HCT116 (cell line): ENCODE results near the gene ZDHHC18. TPM values are rescaled to one million over a fixed set of nuclear protein-coding genes. Genes with fewer than 3 reads are reported as not detected.

ENCODE experiments used
- ATAC-seq: fragments of 200-7000 bp; cut with Tn5 transposase; 2 replicates; pipeline ENCODE4 v1.9.1; 2020; ENCODE audit warnings: mild to moderate bottlenecking, moderate library complexity
- BruUV-seq: library from RNA; stranded (reverse); fragments of 400-500 nt; replicated peaks from 2 replicates; lab custom pipeline; 2021; lab: Mats Ljungman, UMichigan
- CTCF ChIA-PET: fragments of 300-600 bp; sonication (Branson Sonifier 250); formaldehyde crosslinking; loops from one replicate; lab custom pipeline; 2021; ENCODE audit warnings: antibody characterized with exemption; lab: Charles Lee
- POLR2A ChIA-PET: fragments of 300-600, 350-600 bp; sonication (Branson Sonifier 250); formaldehyde crosslinking; loops from one replicate; lab custom pipeline; 2021; ENCODE audit warnings: antibody characterized with exemption; lab: Charles Lee
- RAD21 ChIA-PET, 2 experiments: fragments of 300-600 bp; sonication (Branson Sonifier 250); formaldehyde crosslinking; loops; one replicate each; lab custom pipeline; 2023; ENCODE audit warnings: low total read pairs in 2 of 2; ENCODE audit not compliant: uncharacterized antibody in 2 of 2, unreplicated experiment in 2 of 2, low non-redundant PET in 1 of 2; lab: Charles Lee
- DNase-seq: peaks from one replicate; pipeline ENCODE4 v3.0.0-alpha.2; 2010; ENCODE audit warnings: low read depth, low spot score
- H2AFZ ChIP-seq: fragments of 200-600 bp; shearing (Covaris generic), sonication (generic); 2 replicates; pipeline ENCODE4 v1.6.1; 2017; ENCODE audit warnings: low read depth, mixed run types, mixed read lengths, antibody characterized with exemption, low read length; ENCODE audit not compliant: poor library complexity, severe bottlenecking
- H3K27ac ChIP-seq: 2 replicates; pipeline ENCODE4 v1.5.1; 2012; ENCODE audit warnings: low read depth, low read length
- H3K27me3 ChIP-seq: fragments of 200-600 bp; sonication (generic); 2 replicates; pipeline ENCODE4 v1.6.1; 2016; ENCODE audit warnings: mixed run types, low read length, mixed read lengths; ENCODE audit not compliant: insufficient read depth
- H3K36me3 ChIP-seq, 2 experiments: fragments of 200-500 bp in 1 of 2; fragments of 200-600 bp in 1 of 2; sonication (Bioruptor generic) in 1 of 2; sonication (generic) in 1 of 2; 2 replicates each; pipeline versions ENCODE4 v1.5.1 to v1.6.1; 2014 to 2016; ENCODE audit warnings: low read length in 2 of 2, inconsistent platforms in 1 of 2, mixed read lengths in 1 of 2, mixed run types in 1 of 2; ENCODE audit not compliant: insufficient read depth in 2 of 2, control insufficient read depth in 1 of 2
- H3K4me1 ChIP-seq, 2 experiments: fragments of 200-600 bp in 1 of 2; sonication (generic) in 1 of 2; 2 replicates each; pipeline versions ENCODE4 v1.5.1 to v1.6.1; 2012 to 2017; ENCODE audit warnings: low read length in 2 of 2, inconsistent platforms in 1 of 2, mild to moderate bottlenecking in 1 of 2, mixed read lengths in 1 of 2, mixed run types in 1 of 2, moderate library complexity in 1 of 2; ENCODE audit not compliant: insufficient read depth in 2 of 2, control insufficient read depth in 1 of 2
- H3K4me2 ChIP-seq: fragments of 200-600 bp; sonication (generic); 2 replicates; pipeline ENCODE4 v1.6.1; 2017; ENCODE audit warnings: mixed run types, low read length, mixed read lengths
- H3K4me3 ChIP-seq, 2 experiments: fragments of 200-600 bp in 1 of 2; sonication (generic) in 1 of 2; replicated peaks in 1 of 2; 2 replicates each; pipeline ENCODE4 v1.5.1; 2011 to 2016; ENCODE audit warnings: low read length in 2 of 2, control low read depth in 1 of 2, low read depth in 1 of 2, mild to moderate bottlenecking in 1 of 2, mixed read lengths in 1 of 2, mixed run types in 1 of 2
- H3K79me2 ChIP-seq: fragments of 200-600 bp; sonication (generic); 2 replicates; pipeline ENCODE4 v1.6.1; 2017; ENCODE audit warnings: mild to moderate bottlenecking, mixed run types, low read length, moderate library complexity, mixed read lengths; ENCODE audit not compliant: insufficient read depth
- H3K9ac ChIP-seq: fragments of 200-600 bp; sonication (generic); 2 replicates; pipeline ENCODE4 v1.6.1; 2016; ENCODE audit warnings: low read length, mixed read lengths
- H3K9me2 ChIP-seq: fragments of 200-600 bp; sonication (generic), shearing (Covaris generic); 2 replicates; pipeline ENCODE4 v1.6.1; 2017; ENCODE audit warnings: mixed run types, mild to moderate bottlenecking, moderate library complexity; ENCODE audit not compliant: insufficient read depth
- H3K9me3 ChIP-seq, 2 experiments: fragments of 200-500 bp in 1 of 2; fragments of 200-600 bp in 1 of 2; sonication (Bioruptor generic) in 1 of 2; sonication (generic) in 1 of 2; 2 replicates each; pipeline ENCODE4 v1.6.1; 2014 to 2017; ENCODE audit warnings: low read length in 2 of 2, mixed read lengths in 2 of 2, inconsistent platforms in 1 of 2, low read depth in 1 of 2, mild to moderate bottlenecking in 1 of 2, mixed run types in 1 of 2, moderate library complexity in 1 of 2; ENCODE audit not compliant: control insufficient read depth in 1 of 2, insufficient read depth in 1 of 2
- H4K20me1 ChIP-seq: fragments of 200-600 bp; sonication (generic), shearing (Covaris generic); 2 replicates; pipeline ENCODE4 v1.6.1; 2017; ENCODE audit warnings: mixed run types, mild to moderate bottlenecking, moderate library complexity; ENCODE audit not compliant: insufficient read depth
- ATF3 ChIP-seq: IDR thresholded peaks from 2 replicates; pipeline ENCODE4 v1.6.1; 2012
- CBX3 ChIP-seq: IDR thresholded peaks from 2 replicates; pipeline ENCODE4 v1.6.1; 2012; ENCODE audit warnings: low read depth
- CTCF ChIP-seq, 3 experiments: fragments of 200-600 bp in 1 of 3; sonication (generic) in 1 of 3; IDR thresholded peaks in 2 of 3; conservative IDR thresholded peaks in 1 of 3; 2 replicates each; pipeline ENCODE4 v1.5.1; 2012 to 2017; ENCODE audit warnings: low read depth in 2 of 3, low read length in 2 of 3, antibody characterized with exemption in 1 of 3, borderline replicate concordance in 1 of 3, control low read depth in 1 of 3, mild to moderate bottlenecking in 1 of 3, mixed read lengths in 1 of 3, mixed run types in 1 of 3, moderate library complexity in 1 of 3; ENCODE audit not compliant: insufficient read depth in 1 of 3
- EGR1 ChIP-seq: IDR thresholded peaks from 2 replicates; pipeline ENCODE4 v1.6.1; 2012; ENCODE audit warnings: low read depth
- ELF1 ChIP-seq: IDR thresholded peaks from 2 replicates; pipeline ENCODE4 v1.6.1; 2012; ENCODE audit warnings: low read depth, borderline replicate concordance
- EZH2 ChIP-seq: fragments of 200-600 bp; sonication (generic); IDR thresholded peaks from 2 replicates; pipeline ENCODE4 v1.6.1; 2017; ENCODE audit warnings: antibody characterized with exemption, mixed run types
- MAX ChIP-seq: IDR thresholded peaks from 2 replicates; pipeline ENCODE4 v1.6.1; 2012
- POLR2A ChIP-seq: IDR thresholded peaks from 2 replicates; pipeline ENCODE4 v1.7.0; 2011; ENCODE audit warnings: borderline replicate concordance; ENCODE audit not compliant: insufficient read depth, insufficient read length; ENCODE audit errors: extremely low read depth
- POLR2AphosphoS5 ChIP-seq: IDR thresholded peaks from 2 replicates; pipeline ENCODE4 v1.6.1; 2011; ENCODE audit warnings: mild to moderate bottlenecking, low read depth, low read length, moderate library complexity
- SP1 ChIP-seq: IDR thresholded peaks from 2 replicates; pipeline ENCODE4 v1.6.1; 2012; ENCODE audit warnings: low read depth
- TCF7L2 ChIP-seq: IDR thresholded peaks from 2 replicates; pipeline ENCODE4 v1.7.0; 2011; ENCODE audit warnings: borderline replicate concordance, inconsistent platforms; ENCODE audit not compliant: insufficient read depth, insufficient read length; ENCODE audit errors: extremely low read depth
- YY1 ChIP-seq: IDR thresholded peaks from 2 replicates; pipeline ENCODE4 v1.6.1; 2011; ENCODE audit warnings: low read length, low read depth, moderate library complexity, mild to moderate bottlenecking; ENCODE audit not compliant: insufficient replicate concordance; ENCODE audit errors: extremely low read depth
- ZFX ChIP-seq: fragments of 450-650 bp; IDR thresholded peaks from 2 replicates; pipeline ENCODE4 v1.6.1; 2017
- ZNF274 ChIP-seq: fragments of 200-500 bp; sonication (Bioruptor generic); IDR thresholded peaks from 2 replicates; pipeline ENCODE4 v1.6.1; 2014; ENCODE audit warnings: mild to moderate bottlenecking, low read depth, low read length, inconsistent platforms
- intact Hi-C: fragments of 100-400 bp; cut with micrococcal nuclease; formaldehyde crosslinking; loops from 2 replicates; pipeline ENCODE4 v1.10.0; 2022
- total RNA-seq: library from RNA; stranded (reverse); gene quantifications from one replicate; pipeline ENCODE4 v1.2.1, GENCODE V29; 2021; ENCODE audit not compliant: unreplicated experiment

Gene ZDHHC18
- total RNA-seq, 1 experiment from 2014 or later = 24.4 TPM

- TF ChIP-seq CBX3 (no peak), POLR2AphosphoS5 (no peak), ZFX (no peak), EGR1 (no peak), SP1 (no peak), ELF1 (no peak), CTCF (IDR thresholded peaks at IDR 0.05 in 2 of 3, conservative IDR thresholded peaks at IDR 0.05 in 1 of 3; ENCODE audit: borderline replicate concordance in 1 of 3, insufficient read depth in 1 of 3, low read depth in 2 of 3, low read length in 2 of 3) (no peak), YY1 (no peak), EZH2 (no peak), POLR2A (no peak), ZNF274 (no peak), ATF3 (no peak), TCF7L2 (no peak), MAX (no peak)
- H3K9ac ChIP-seq = no peak overlapping the region
- CTCF ChIA-PET = interaction anchor here (1.1 to 1.5 kb wide), 3 partner anchors 10 to 177 kb away, joined by 3 to 4 read pairs (median 3); no protein-coding TSS in a partner anchor
- ATAC-seq (no peak), DNase-seq (no peak)
- peaks cover 8% of the 10 kb centered on the region for H3K79me2 ChIP-seq
- peaks cover 8 to 25% of the 10 kb centered on the region in 2 experiments; a peak in 3 of 4 replicates for H3K4me1 ChIP-seq
- H3K9me3 ChIP-seq = no peaks in the 10 kb centered on the region
- H3K4me3 ChIP-seq = no peak overlapping the region
- H2AFZ ChIP-seq = no peak overlapping the region
- H3K27me3 ChIP-seq = no peaks in the 10 kb centered on the region
- no peak overlapping the region for H3K4me2 ChIP-seq
- RAD21 ChIA-PET = no interaction called here
- peaks cover 47 to 55% of the 10 kb centered on the region in 2 experiments for H3K36me3 ChIP-seq
- POLR2A ChIA-PET = no interaction called here
- H4K20me1 ChIP-seq = 0 out of 2 replicates have a peak, but pooled peaks cover 3% of the 10 kb centered on the region
- TSS peak; percentile 15 for BruUV-seq
- no peak overlapping the region for H3K27ac ChIP-seq
- intact Hi-C loops = no loop called here
- no peaks in the 10 kb centered on the region for H3K9me2 ChIP-seq
These were observed 47.3 kb upstream of the ZDHHC18 start for GRCh38 chr1:26779098-26779668.
